Measurements from ENCODE around the gene COL12A1. TPM values are rescaled to one million over a fixed set of nuclear protein-coding genes. Genes with fewer than 3 reads are reported as not detected.

Gene COL12A1
- total RNA-seq, 1 experiment from 2014 or later, result 0.96 TPM

DNA sequence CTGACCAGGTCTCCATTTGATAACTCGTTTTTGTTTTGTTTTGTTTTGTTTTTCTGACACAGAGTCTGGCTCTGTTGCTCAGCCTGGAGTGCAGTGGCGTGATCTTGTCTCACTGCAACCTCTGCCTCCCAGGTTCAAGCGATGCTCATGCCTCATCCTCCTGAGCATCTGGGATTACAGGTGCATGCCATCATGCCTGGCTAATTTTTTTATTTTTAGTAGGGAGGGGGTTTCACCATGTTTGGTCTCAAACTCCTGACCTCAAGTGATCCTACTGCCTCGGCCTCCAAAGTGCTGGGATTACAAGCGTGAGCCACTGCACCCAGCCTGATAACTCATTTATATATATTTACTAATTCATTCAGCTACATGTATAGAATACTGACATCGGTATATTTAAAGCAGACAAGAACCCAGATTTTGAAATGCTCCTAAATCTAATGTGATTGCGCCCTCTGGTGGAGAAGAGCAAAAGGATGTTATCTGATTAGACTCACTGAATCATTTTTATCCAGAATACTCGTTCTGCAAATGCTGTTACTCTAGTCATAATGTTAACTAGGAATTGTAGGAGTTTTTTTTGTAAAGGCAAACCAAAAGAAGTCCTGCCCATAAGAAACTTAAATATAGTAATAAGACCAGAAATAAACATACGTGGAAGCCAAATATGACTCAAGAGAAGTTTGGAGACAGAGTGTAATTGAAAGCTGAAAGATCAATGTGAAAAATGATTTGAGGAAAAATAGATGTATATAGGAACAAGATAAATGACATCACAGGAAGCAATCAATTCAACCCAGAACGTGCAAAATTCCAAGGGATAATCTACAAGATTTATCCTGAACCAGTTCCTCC lies 5.3 kb upstream of the COL12A1 start:
- Histone ChIP-seq H4K20me1 (ENCODE audit: control insufficient read depth, insufficient read depth, insufficient read length) (no peaks in the 10 kb centered on the region), H2AFZ (ENCODE audit: low read length) (no peak overlapping the region), H2BK5ac (ENCODE audit: insufficient read length, low read length) (no peak overlapping the region), H3K4me1 (ENCODE audit: insufficient read depth, low read length) (peaks cover 3% of the 10 kb centered on the region; the same call in 1 of the 2 replicates), H3K4me2 (ENCODE audit: insufficient read depth, insufficient read length, low read length) (no peak overlapping the region), H3K4ac (ENCODE audit: low read depth, low read length) (no peak overlapping the region), H2AK5ac (ENCODE audit: insufficient read length, low read length) (no peak overlapping the region), H3K27me3 (ENCODE audit: insufficient read depth, low read length) (peaks cover 27% of the 10 kb centered on the region), H3K9ac (ENCODE audit: extremely low read depth, insufficient read length, low read length) (no peak overlapping the region), H3K79me2 (ENCODE audit: insufficient read depth, low read length) (no peaks in the 10 kb centered on the region), H4K5ac (ENCODE audit: insufficient read length, low read depth, low read length) (no peak overlapping the region), H3T11ph (ENCODE audit: low read length) (no peak overlapping the region), H4K8ac (replicated peaks; ENCODE audit: insufficient read length, low read depth, low read length) (no peak overlapping the region), H3K23me2 (ENCODE audit: insufficient read length, low read depth, low read length, poor library complexity, severe bottlenecking) (peaks cover 22% of the 10 kb centered on the region), H3K23ac (ENCODE audit: insufficient read length, low read depth, low read length) (no peak overlapping the region), H3K56ac (ENCODE audit: insufficient read length, low read depth, low read length) (no peak overlapping the region), H4K91ac (ENCODE audit: insufficient read length, low read depth, low read length) (no peak overlapping the region), H2BK20ac (ENCODE audit: low read depth, low read length, poor library complexity, severe bottlenecking) (no peak overlapping the region), H2BK15ac (ENCODE audit: low read depth, low read length) (no peak overlapping the region), H3K79me1 (ENCODE audit: insufficient read depth, low read depth, low read length, poor library complexity, severe bottlenecking) (no peaks in the 10 kb centered on the region), H2BK12ac (ENCODE audit: insufficient read length, low read depth, low read length) (no peak overlapping the region), H3K18ac (ENCODE audit: insufficient read length, low read depth, low read length) (no peak overlapping the region), H3K14ac (ENCODE audit: insufficient read depth, low read length) (no peak overlapping the region), H2BK120ac (ENCODE audit: low read depth, low read length, poor library complexity, severe bottlenecking) (no peak overlapping the region), H3K27ac (ENCODE audit: insufficient read length, low read depth, low read length) (no peak overlapping the region), H3K9me3 (ENCODE audit: control insufficient read depth, low read depth, low read length) (no peaks in the 10 kb centered on the region)
- no peak for DNase-seq
- Mint-ChIP-seq H3K9me3 (no peaks in the 10 kb centered on the region; a peak in 1 of 5 replicates), H3K36me3 (ENCODE audit: insufficient read depth in 1 of 3, low read depth in 3 of 3) (no peaks in the 10 kb centered on the region), H3K27me3 (ENCODE audit: low read depth) (peaks cover 46% of the 10 kb centered on the region), H3K4me3 (no peak overlapping the region), H3K27ac (no peak overlapping the region), H3K4me1 (peaks cover 54 to 61% of the 10 kb centered on the region in 2 experiments)
- WGBS (ENCODE audit: extremely low coverage, insufficient read length, low lambda C conversion rate), result no CpG with 5 or more reads among the region's 10 CpGs
- TF ChIP-seq CTCF (conservative IDR thresholded peaks at IDR 0.05), result peak; percentile 91

Data from H9 (cell line).